PC-3 (cell line): ENCODE data around the gene KAZN.

Experiments used
- CTCF ChIP-seq: fragments of 300-600 bp; sonication (generic); conservative IDR thresholded peaks from 2 replicates; pipeline ENCODE4 v1.5.1; 2017; ENCODE audit warnings: antibody characterized with exemption, low read depth, mild to moderate bottlenecking, low read length
- EZH2 ChIP-seq: fragments of 300-600 bp; sonication (generic); IDR thresholded peaks from one replicate; pipeline ENCODE4 v1.6.1; 2017; ENCODE audit warnings: antibody characterized with exemption, mild to moderate bottlenecking, low read length; ENCODE audit not compliant: unreplicated experiment
- EZH2phosphoT487 ChIP-seq: fragments of 300-600 bp; sonication (generic); IDR thresholded peaks from 2 replicates; pipeline ENCODE4 v1.6.1; 2018; ENCODE audit warnings: mild to moderate bottlenecking, antibody characterized with exemption, low read length, borderline replicate concordance

- TF ChIP-seq EZH2 (no peak), CTCF (no peak), EZH2phosphoT487 (no peak)
Observed at GRCh38 chr1:14725238-14725637, 126.8 kb downstream of the KAZN start.
